Epithelial cell of proximal tubule (primary cell): Measurements from ENCODE around the gene PGAP3. TPM values are rescaled to one million over a fixed set of nuclear protein-coding genes. Genes with fewer than 3 reads are reported as not detected.

Source experiments
- DNase-seq: peaks from one replicate; pipeline ENCODE4 v3.0.0-alpha.2; 2011; ENCODE audit warnings: low read depth
- H3K4me3 ChIP-seq: 2 replicates; pipeline ENCODE4 v1.5.1; 2011; ENCODE audit warnings: low read depth, mild to moderate bottlenecking, low read length
- CTCF ChIP-seq: conservative IDR thresholded peaks from 2 replicates; pipeline ENCODE4 v1.5.1; 2012; ENCODE audit warnings: low read depth, mild to moderate bottlenecking, low read length
- total RNA-seq: library from RNA; depleted of rRNA; stranded (reverse); fragments of >200 nt; gene quantifications from 2 replicates; pipeline ENCODE4 v1.2.3, GENCODE V29; 2015

The PGAP3 gene
- total RNA-seq, 1 donor from 2014 or later, result 11.2 TPM

- TF ChIP-seq CTCF, result peak; percentile 13
- H3K4me3 ChIP-seq, result no peak overlapping the region
- DNase-seq, result no peak
These were observed 9.3 kb downstream of the PGAP3 start for GRCh38 chr17:39678340-39679116.

- TF ChIP-seq CTCF, result no peak
- H3K4me3 ChIP-seq, result no peak overlapping the region
- DNase-seq, result no peak
These were observed 10.1 kb downstream of the PGAP3 start for GRCh38 chr17:39677542-39678339.

- no peak for DNase-seq
- no peak for TF ChIP-seq CTCF
- H3K4me3 ChIP-seq, result no peak overlapping the region
These were observed 10.8 kb downstream of the PGAP3 start for GRCh38 chr17:39677072-39677471.

- TF ChIP-seq CTCF, result no peak
- H3K4me3 ChIP-seq, result no peak overlapping the region
- DNase-seq, result no peak
These were observed 11.5 kb downstream of the PGAP3 start for GRCh38 chr17:39676198-39676819.

- no peak for TF ChIP-seq CTCF
- DNase-seq, result no peak
- no peak overlapping the region for H3K4me3 ChIP-seq
These were observed 12.3 kb downstream of the PGAP3 start for GRCh38 chr17:39675390-39676082.

GRCh38 chr17:39674702-39675389 is 13.0 kb downstream of the PGAP3 start:
- no peak for TF ChIP-seq CTCF
- no peak overlapping the region for H3K4me3 ChIP-seq
- no peak for DNase-seq
